H9 (cell line): Measurements from ENCODE around the gene TLCD3A. TPM values are rescaled to one million over a fixed set of nuclear protein-coding genes. Genes with fewer than 3 reads are reported as not detected.
A peak's percentile ranks its signal among the peaks of the same experiment; 100 is the strongest.
"Not testable (repeated sequence)": the region's sequence is repeated elsewhere in the genome, so short reads cannot be mapped to it uniquely, and the experiment has no call there.

Experiments
- DNase-seq: peaks from one replicate; pipeline ENCODE4 v3.0.0-alpha.2; 2017
- H2AFZ ChIP-seq: one replicate; pipeline ENCODE4 v1.6.1; 2013; ENCODE audit warnings: mild to moderate bottlenecking, low read length, control low read depth, moderate library complexity
- H2AK5ac ChIP-seq: 2 replicates; pipeline ENCODE4 v1.6.1; 2013; ENCODE audit warnings: low read length, control low read depth, mixed read lengths; ENCODE audit not compliant: insufficient read length
- H2BK120ac ChIP-seq: one replicate; pipeline ENCODE4 v1.6.1; 2013; ENCODE audit warnings: low read depth, mild to moderate bottlenecking, low read length, control low read depth, inconsistent platforms; ENCODE audit not compliant: poor library complexity, severe bottlenecking
- H2BK12ac ChIP-seq: 2 replicates; pipeline ENCODE4 v1.6.1; 2013; ENCODE audit warnings: low read length, control low read depth, mixed read lengths, low read depth; ENCODE audit not compliant: insufficient read length
- H2BK15ac ChIP-seq: 2 replicates; pipeline ENCODE4 v1.6.1; 2013; ENCODE audit warnings: low read depth, low read length, control low read depth
- H2BK20ac ChIP-seq: one replicate; pipeline ENCODE4 v1.6.1; 2013; ENCODE audit warnings: low read depth, mild to moderate bottlenecking, low read length, control low read depth, inconsistent platforms; ENCODE audit not compliant: poor library complexity, severe bottlenecking
- H2BK5ac ChIP-seq: 2 replicates; pipeline ENCODE4 v1.6.1; 2013; ENCODE audit warnings: low read length, control low read depth, mixed read lengths; ENCODE audit not compliant: insufficient read length
- H3K14ac ChIP-seq: 2 replicates; pipeline ENCODE4 v1.6.1; 2013; ENCODE audit warnings: low read length, control low read depth; ENCODE audit not compliant: insufficient read depth
- H3K18ac ChIP-seq: 2 replicates; pipeline ENCODE4 v1.6.1; 2013; ENCODE audit warnings: low read depth, mild to moderate bottlenecking, mixed read lengths, low read length, control low read depth; ENCODE audit not compliant: insufficient read length
- H3K23ac ChIP-seq: 2 replicates; pipeline ENCODE4 v1.6.1; 2013; ENCODE audit warnings: low read length, control low read depth, mixed read lengths, low read depth; ENCODE audit not compliant: insufficient read length
- H3K23me2 ChIP-seq: 2 replicates; pipeline ENCODE4 v1.6.1; 2013; ENCODE audit warnings: low read depth, mild to moderate bottlenecking, mixed read lengths, low read length, control low read depth; ENCODE audit not compliant: insufficient read length, poor library complexity, severe bottlenecking
- H3K27ac ChIP-seq: 2 replicates; pipeline ENCODE4 v1.5.1; 2013; ENCODE audit warnings: low read length, control low read depth, mixed read lengths, low read depth; ENCODE audit not compliant: insufficient read length
- H3K27me3 ChIP-seq: 2 replicates; pipeline ENCODE4 v1.6.1; 2013; ENCODE audit warnings: low read length, control low read depth, inconsistent platforms; ENCODE audit not compliant: insufficient read depth
- H3K4ac ChIP-seq: 2 replicates; pipeline ENCODE4 v1.6.1; 2013; ENCODE audit warnings: low read depth, mild to moderate bottlenecking, control low read depth, inconsistent platforms, low read length, moderate library complexity
- H3K4me1 ChIP-seq: 2 replicates; pipeline ENCODE4 v1.6.1; 2013; ENCODE audit warnings: low read length, control low read depth, inconsistent platforms; ENCODE audit not compliant: insufficient read depth
- H3K4me2 ChIP-seq: 2 replicates; pipeline ENCODE4 v1.6.1; 2013; ENCODE audit warnings: low read length, control low read depth, mixed read lengths; ENCODE audit not compliant: insufficient read length, insufficient read depth
- H3K56ac ChIP-seq: 2 replicates; pipeline ENCODE4 v1.6.1; 2013; ENCODE audit warnings: low read depth, mild to moderate bottlenecking, mixed read lengths, low read length, control low read depth; ENCODE audit not compliant: insufficient read length
- H3K79me1 ChIP-seq: 2 replicates; pipeline ENCODE4 v1.6.1; 2013; ENCODE audit warnings: low read depth, mild to moderate bottlenecking, moderate library complexity, low read length, control low read depth, inconsistent platforms; ENCODE audit not compliant: insufficient read depth, poor library complexity, severe bottlenecking
- H3K79me2 ChIP-seq: 2 replicates; pipeline ENCODE4 v1.6.1; 2013; ENCODE audit warnings: low read length, control low read depth, inconsistent platforms; ENCODE audit not compliant: insufficient read depth
- H3K9ac ChIP-seq: 2 replicates; pipeline ENCODE4 v1.6.1; 2013; ENCODE audit warnings: low read length, control low read depth, mixed read lengths; ENCODE audit not compliant: insufficient read length; ENCODE audit errors: extremely low read depth
- H3K9me3 ChIP-seq: one replicate; pipeline ENCODE4 v1.6.1; 2013; ENCODE audit warnings: low read depth, low read length, inconsistent platforms; ENCODE audit not compliant: control insufficient read depth
- H3T11ph ChIP-seq: one replicate; pipeline ENCODE4 v1.6.1; 2013; ENCODE audit warnings: mild to moderate bottlenecking, low read length, control low read depth, inconsistent platforms
- H4K20me1 ChIP-seq: one replicate; pipeline ENCODE4 v1.6.1; 2013; ENCODE audit not compliant: control insufficient read depth, insufficient read length, insufficient read depth
- H4K5ac ChIP-seq: 2 replicates; pipeline ENCODE4 v1.6.1; 2013; ENCODE audit warnings: low read depth, mild to moderate bottlenecking, mixed read lengths, low read length, control low read depth; ENCODE audit not compliant: insufficient read length
- H4K8ac ChIP-seq: replicated peaks from 2 replicates; pipeline ENCODE4 v1.6.1; 2013; ENCODE audit warnings: low read length, control low read depth, mixed read lengths, low read depth; ENCODE audit not compliant: insufficient read length
- H4K91ac ChIP-seq: 2 replicates; pipeline ENCODE4 v1.6.1; 2013; ENCODE audit warnings: low read depth, mild to moderate bottlenecking, moderate library complexity, mixed read lengths, low read length, control low read depth; ENCODE audit not compliant: insufficient read length
- H3K27ac Mint-ChIP-seq, 3 experiments: 2 replicates in 2 of 3; 3 replicates in 1 of 3; pipeline ENCODE4 v1.8.0; 2020 to 2021; ENCODE audit warnings: mixed read lengths in 3 of 3, mild to moderate bottlenecking in 1 of 3, moderate library complexity in 1 of 3
- H3K27me3 Mint-ChIP-seq: 2 replicates; pipeline ENCODE4 v1.8.0; 2021; ENCODE audit warnings: low read depth, mild to moderate bottlenecking, moderate library complexity, mixed read lengths
- H3K36me3 Mint-ChIP-seq, 3 experiments: 2 replicates in 2 of 3; 3 replicates in 1 of 3; pipeline ENCODE4 v1.8.0; 2020 to 2021; ENCODE audit warnings: low read depth in 3 of 3, mixed read lengths in 3 of 3; ENCODE audit not compliant: insufficient read depth in 1 of 3
- H3K4me1 Mint-ChIP-seq, 2 experiments: 2 replicates each; pipeline ENCODE4 v1.8.0; 2020; ENCODE audit warnings: mixed read lengths in 2 of 2
- H3K4me3 Mint-ChIP-seq, 2 experiments: 2 replicates in 1 of 2; 3 replicates in 1 of 2; pipeline ENCODE4 v1.8.0; 2020 to 2021; ENCODE audit warnings: mild to moderate bottlenecking in 2 of 2, mixed read lengths in 2 of 2, moderate library complexity in 1 of 2
- H3K9me3 Mint-ChIP-seq, 2 experiments: 2 replicates in 1 of 2; 3 replicates in 1 of 2; pipeline ENCODE4 v1.8.0; 2020; ENCODE audit warnings: mild to moderate bottlenecking in 2 of 2, mixed read lengths in 2 of 2, moderate library complexity in 1 of 2
- CTCF ChIP-seq: fragments of 200-600 bp; sonication (generic); conservative IDR thresholded peaks from 3 replicates; pipeline ENCODE4 v1.8.0; 2021; ENCODE audit warnings: antibody characterized with exemption, mild to moderate bottlenecking
- WGBS: extraction: QIAGEN DNeasy Blood & Tissue Kit; methylation state at CpG from one replicate; pipeline ENCODE4 v1.1.7; 2013; ENCODE audit warnings: missing lambda C conversion rate, low lambda C conversion rate, mixed read lengths; ENCODE audit not compliant: insufficient read length; ENCODE audit errors: extremely low coverage; 5-methylcytosine and 5-hydroxymethylcytosine counted together
- total RNA-seq: library from RNA; stranded (reverse); gene quantifications from 2 replicates; pipeline ENCODE4 v1.2.1, GENCODE V29; 2021

The TLCD3A gene
- total RNA-seq, 1 experiment from 2014 or later = 29.6 TPM

- no peaks in the 10 kb centered on the region for H3K4me1 ChIP-seq
- no CpG with 5 or more reads among the region's 14 CpGs for WGBS
- no peak overlapping the region for H2AK5ac ChIP-seq
- Mint-ChIP-seq H3K27ac (peak overlapping the region in 2 of 3 experiments; percentile 64 to 96; a peak in 2 of 7 replicates), H3K4me3 (no peak overlapping the region), H3K27me3 (no peaks in the 10 kb centered on the region; the same call in 1 of the 2 replicates), H3K4me1 (peaks cover 0 to 12% of the 10 kb centered on the region in 2 experiments; a peak in 2 of 4 replicates), H3K9me3 (no peaks in the 10 kb centered on the region), H3K36me3 (peaks cover 22 to 59% (median 56%) of the 10 kb centered on the region in 3 experiments; a peak in 6 of 7 replicates)
- no peak for TF ChIP-seq CTCF
- H2BK20ac ChIP-seq = no peak overlapping the region
- H3K4ac ChIP-seq = no peak overlapping the region
- H3K9me3 ChIP-seq = no peaks in the 10 kb centered on the region
- no peak overlapping the region for H3T11ph ChIP-seq
- H4K8ac ChIP-seq = no peak overlapping the region
- H3K4me2 ChIP-seq = no peak overlapping the region
- H4K20me1 ChIP-seq = no peaks in the 10 kb centered on the region
- no peak overlapping the region for H3K23ac ChIP-seq
- H3K27ac ChIP-seq = no peak overlapping the region
- H2BK120ac ChIP-seq = no peak overlapping the region
- H4K91ac ChIP-seq = no peak overlapping the region
- H2AFZ ChIP-seq = no peak overlapping the region
- no peaks in the 10 kb centered on the region for H3K79me1 ChIP-seq
- H3K9ac ChIP-seq = no peak overlapping the region
- H3K23me2 ChIP-seq = no peaks in the 10 kb centered on the region
- no peak overlapping the region for H2BK12ac ChIP-seq
- no peak overlapping the region for H3K56ac ChIP-seq
- H3K79me2 ChIP-seq = peaks cover 3% of the 10 kb centered on the region; the same call in 1 of the 2 replicates
- no peak overlapping the region for H4K5ac ChIP-seq
- no peak overlapping the region for H2BK15ac ChIP-seq
- DNase-seq = no peak
- H3K18ac ChIP-seq = no peak overlapping the region
- H3K14ac ChIP-seq = no peak overlapping the region
- no peaks in the 10 kb centered on the region for H3K27me3 ChIP-seq
- H2BK5ac ChIP-seq = no peak overlapping the region
Observed at GRCh38 chr17:789160-789840, 56.9 kb downstream of the TLCD3A start.

- H4K20me1 ChIP-seq, H3T11ph ChIP-seq, H3K23me2 ChIP-seq, H2AK5ac ChIP-seq, H2BK15ac ChIP-seq, H2BK5ac ChIP-seq, H3K56ac ChIP-seq, H3K79me2 ChIP-seq, H3K9me3 ChIP-seq, H2BK20ac ChIP-seq, H3K4ac ChIP-seq, H3K23ac ChIP-seq, H3K79me1 ChIP-seq, H2BK120ac ChIP-seq, H4K91ac ChIP-seq, H3K9ac ChIP-seq, H2BK12ac ChIP-seq, H2AFZ ChIP-seq, H4K8ac ChIP-seq, H3K4me1 ChIP-seq, H3K27ac ChIP-seq, H3K4me3 Mint-ChIP-seq, H3K14ac ChIP-seq, H4K5ac ChIP-seq, H3K9me3 Mint-ChIP-seq, H3K4me2 ChIP-seq, H3K27me3 ChIP-seq, H3K27me3 Mint-ChIP-seq, H3K18ac ChIP-seq: not testable (repeated sequence)
- no CpG with 5 or more reads among the region's 38 CpGs for WGBS
- H3K4me1 Mint-ChIP-seq = peaks cover 7 to 19% of the 10 kb centered on the region in 2 experiments
- peak overlapping the region in 2 of 3 experiments; percentile 90 to 96; a peak in 5 of 7 replicates for H3K27ac Mint-ChIP-seq
- DNase-seq = peak; percentile 98
- peaks cover 22 to 56% (median 53%) of the 10 kb centered on the region in 3 experiments; a peak in 6 of 7 replicates for H3K36me3 Mint-ChIP-seq
Observed at GRCh38 chr17:789931-790873, 57.8 kb downstream of the TLCD3A start.
